GM10266 (cell line): ENCODE measurements around the gene GATC.
A peak's percentile ranks its signal among the peaks of the same experiment; 100 is the strongest.

Experiments used
- DNase-seq: peaks from one replicate; pipeline ENCODE4 v3.0.0; 2012; ENCODE audit errors: extremely low spot score
- TF ChIP-seq, protein P1 (sequence below): IDR thresholded peaks from 2 replicates; pipeline ENCODE4 v1.5.1; 2012; ENCODE audit warnings: mild to moderate bottlenecking, low read depth; ENCODE audit not compliant: control insufficient read depth, insufficient read depth; ENCODE audit errors: missing control alignments

Gene GATC

GRCh38 chr12:120445911-120446843, at the start of gene GATC, which contains the start of gene TRIAP1:
Gene GATC (plus strand): TSS chr12:120446444. CDS start chr12:120446481, 37 bp downstream.
Gene TRIAP1 (minus strand): TSS chr12:120446384. CDS start chr12:120446372, 12 bp downstream.
- TF ChIP-seq, protein P1, sequence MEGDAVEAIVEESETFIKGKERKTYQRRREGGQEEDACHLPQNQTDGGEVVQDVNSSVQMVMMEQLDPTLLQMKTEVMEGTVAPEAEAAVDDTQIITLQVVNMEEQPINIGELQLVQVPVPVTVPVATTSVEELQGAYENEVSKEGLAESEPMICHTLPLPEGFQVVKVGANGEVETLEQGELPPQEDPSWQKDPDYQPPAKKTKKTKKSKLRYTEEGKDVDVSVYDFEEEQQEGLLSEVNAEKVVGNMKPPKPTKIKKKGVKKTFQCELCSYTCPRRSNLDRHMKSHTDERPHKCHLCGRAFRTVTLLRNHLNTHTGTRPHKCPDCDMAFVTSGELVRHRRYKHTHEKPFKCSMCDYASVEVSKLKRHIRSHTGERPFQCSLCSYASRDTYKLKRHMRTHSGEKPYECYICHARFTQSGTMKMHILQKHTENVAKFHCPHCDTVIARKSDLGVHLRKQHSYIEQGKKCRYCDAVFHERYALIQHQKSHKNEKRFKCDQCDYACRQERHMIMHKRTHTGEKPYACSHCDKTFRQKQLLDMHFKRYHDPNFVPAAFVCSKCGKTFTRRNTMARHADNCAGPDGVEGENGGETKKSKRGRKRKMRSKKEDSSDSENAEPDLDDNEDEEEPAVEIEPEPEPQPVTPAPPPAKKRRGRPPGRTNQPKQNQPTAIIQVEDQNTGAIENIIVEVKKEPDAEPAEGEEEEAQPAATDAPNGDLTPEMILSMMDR: no peak

GRCh38 chr12:120397824-120398540, 48.3 kb upstream of the GATC start:
- TF ChIP-seq, protein P1: no peak
- no peak for DNase-seq

More at GRCh38 chr12:120445911-120446843, at the start of gene GATC, which contains the start of gene TRIAP1:
- DNase-seq: peak; percentile 78

GRCh38 chr12:120399531-120399930, 46.7 kb upstream of the GATC start:
- DNase-seq: no peak
- TF ChIP-seq, protein P1: no peak

- no peak for DNase-seq
Observed at GRCh38 chr12:120402217-120402616, 44.0 kb upstream of the GATC start.

GRCh38 chr12:120403869-120404268, 42.4 kb upstream of the GATC start:
- no peak for DNase-seq
- TF ChIP-seq, protein P1: no peak

More at GRCh38 chr12:120402217-120402616, 44.0 kb upstream of the GATC start:
- TF ChIP-seq, protein P1: no peak

DNA sequence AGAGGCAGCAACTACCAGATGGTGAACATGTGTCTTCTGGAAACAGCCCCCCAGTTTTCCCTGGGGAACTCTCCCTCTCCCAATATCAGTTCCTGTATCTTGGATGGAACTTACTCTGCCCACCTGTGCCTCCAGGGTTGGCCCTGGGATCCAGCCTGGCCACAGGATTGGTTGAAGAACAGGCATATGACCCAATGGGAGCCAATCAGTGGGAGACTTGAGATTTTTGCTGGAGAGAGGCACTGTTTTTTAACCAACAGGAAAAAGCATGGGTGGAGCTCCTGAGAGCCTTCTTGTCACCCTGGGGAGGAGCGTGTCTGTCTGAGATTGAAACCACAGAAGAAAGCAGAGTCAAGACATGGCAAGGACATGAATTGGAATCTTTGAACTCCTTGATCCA, 42.0 kb upstream of the GATC start:
- DNase-seq: no peak
- TF ChIP-seq, protein P1: no peak
